Coronary artery (tissue), 2 donors: Measurements from ENCODE around the gene EHMT1.
"Not testable (repeated sequence)": the region's sequence is repeated elsewhere in the genome, so short reads cannot be mapped to it uniquely, and the experiment has no call there.

Experiments used
- DNase-seq: peaks from one replicate; pipeline ENCODE4 v3.0.0-alpha.2; 2017; ENCODE audit warnings: low spot score
- H3K27ac ChIP-seq, 2 donors: fragments of 200-600 bp; sonication (generic); one replicate each; pipeline ENCODE4 v1.5.1; 2016 to 2019
- H3K4me3 ChIP-seq: fragments of 200-600 bp; sonication (generic); 2 replicates; pipeline ENCODE4 v1.5.1; 2016; ENCODE audit warnings: mild to moderate bottlenecking, moderate library complexity
- CTCF ChIP-seq: fragments of 200-600 bp; sonication (generic); IDR thresholded peaks from one replicate; pipeline ENCODE4 v1.5.1; 2019; ENCODE audit warnings: antibody characterized with exemption

EHMT1 gene

GRCh38 chr9:137876269-137876668 lies 257.5 kb downstream of the EHMT1 start:
- no peak for DNase-seq
- Histone ChIP-seq H3K4me3 (no peak overlapping the region), H3K27ac (no peak overlapping the region)
- TF ChIP-seq CTCF: no peak

- no peak overlapping the region for H3K27ac ChIP-seq
- DNase-seq: no peak
- no peak for TF ChIP-seq CTCF
- H3K4me3 ChIP-seq: no peak overlapping the region
These were observed 258.1 kb downstream of the EHMT1 start for GRCh38 chr9:137876781-137877386.

GRCh38 chr9:137877506-137878122 lies 258.8 kb downstream of the EHMT1 start, which contains the start of gene CACNA1B:
Gene CACNA1B (plus strand): TSS chr9:137877782. CDS start chr9:137877934, 152 bp downstream.
- H3K4me3 ChIP-seq: peak within 1 kb of the TSS; percentile 63
- DNase-seq, H3K27ac ChIP-seq: not testable (repeated sequence)

- no peak for TF ChIP-seq CTCF
- no peak for DNase-seq
These were observed 259.5 kb downstream of the EHMT1 start for GRCh38 chr9:137878146-137878941.

GRCh38 chr9:137879052-137879451 lies 260.2 kb downstream of the EHMT1 start:
- Histone ChIP-seq H3K4me3 (peak overlapping the region; percentile 63), H3K27ac (no peak overlapping the region)
- no peak for TF ChIP-seq CTCF
- no peak for DNase-seq

More at GRCh38 chr9:137878146-137878941, 259.5 kb downstream of the EHMT1 start:
- H3K27ac ChIP-seq: no peak overlapping the region
- H3K4me3 ChIP-seq: peak overlapping the region; percentile 63

GRCh38 chr9:137879566-137880150 lies 260.9 kb downstream of the EHMT1 start:
- no peak overlapping the region for H3K4me3 ChIP-seq
- no peak for DNase-seq
- no peak overlapping the region for H3K27ac ChIP-seq
- no peak for TF ChIP-seq CTCF
